ENCODE data around the gene STH.

Gene STH

GRCh38 chr17:46027976-46028325, 28.9 kb downstream of the STH start:
- DNase-seq (ENCODE audit: low spot score), result no peak

- DNase-seq (ENCODE audit: low spot score), result no peak
Observed at GRCh38 chr17:46028374-46028773, 29.3 kb downstream of the STH start.

GRCh38 chr17:46028981-46029565, 30.0 kb downstream of the STH start:
- DNase-seq (ENCODE audit: low spot score), result no peak

- no peak for DNase-seq (ENCODE audit: low spot score)
Observed at GRCh38 chr17:46029627-46030026, 30.6 kb downstream of the STH start.

- DNase-seq (ENCODE audit: low spot score), result no peak
Observed at GRCh38 chr17:46030752-46031151, 31.7 kb downstream of the STH start.

- no peak for DNase-seq (ENCODE audit: low spot score)
Observed at GRCh38 chr17:46031440-46031839, 32.4 kb downstream of the STH start.

GRCh38 chr17:46031920-46032319, 32.9 kb downstream of the STH start:
- DNase-seq (ENCODE audit: low spot score), result no peak

- no peak for DNase-seq (ENCODE audit: low spot score)
Observed at GRCh38 chr17:46032909-46033308, 33.9 kb downstream of the STH start.

GRCh38 chr17:46033392-46033791, 34.3 kb downstream of the STH start:
- no peak for DNase-seq (ENCODE audit: low spot score)

- DNase-seq (ENCODE audit: low spot score), result no peak
Observed at GRCh38 chr17:46035112-46035818, 36.2 kb downstream of the STH start.

GRCh38 chr17:46036491-46036890, 37.4 kb downstream of the STH start:
- no peak for DNase-seq (ENCODE audit: low spot score)

GRCh38 chr17:46037722-46038255, 38.7 kb downstream of the STH start:
- DNase-seq (ENCODE audit: low spot score), result no peak

GRCh38 chr17:46038414-46038813, 39.4 kb downstream of the STH start:
- no peak for DNase-seq (ENCODE audit: low spot score)

- no peak for DNase-seq (ENCODE audit: low spot score)
Observed at GRCh38 chr17:46038937-46039336, 39.9 kb downstream of the STH start.

- no peak for DNase-seq (ENCODE audit: low spot score)
Observed at GRCh38 chr17:46039592-46040186, 40.6 kb downstream of the STH start.

- DNase-seq (ENCODE audit: low spot score), result no peak
Observed at GRCh38 chr17:46042246-46042645, 43.2 kb downstream of the STH start.

GRCh38 chr17:46042925-46043324, 43.9 kb downstream of the STH start:
- no peak for DNase-seq (ENCODE audit: low spot score)

GRCh38 chr17:46043606-46044005, 44.6 kb downstream of the STH start:
- DNase-seq (ENCODE audit: low spot score), result no peak

- peak; percentile 87 for DNase-seq (ENCODE audit: low spot score)
Observed at GRCh38 chr17:46044286-46044928, 45.4 kb downstream of the STH start.

GRCh38 chr17:46044989-46045388, 45.9 kb downstream of the STH start:
- DNase-seq (ENCODE audit: low spot score), result no peak

- DNase-seq (ENCODE audit: low spot score), result no peak
Observed at GRCh38 chr17:46045639-46046038, 46.6 kb downstream of the STH start.

- DNase-seq (ENCODE audit: low spot score), result no peak
Observed at GRCh38 chr17:46046957-46047356, 47.9 kb downstream of the STH start.

- DNase-seq (ENCODE audit: low spot score), result no peak
Observed at GRCh38 chr17:46047398-46047797, 48.3 kb downstream of the STH start.

Data from AG20443 (cell line).